Stomach (tissue), 9 donors: ENCODE results near the gene FUCA1. TPM values are rescaled to one million over a fixed set of nuclear protein-coding genes. Genes with fewer than 3 reads are reported as not detected.
"Not testable (repeated sequence)": the region's sequence is repeated elsewhere in the genome, so short reads cannot be mapped to it uniquely, and the experiment has no call there.

ENCODE experiments used
- DNase-seq, 2 donors: peaks; one replicate each; pipeline versions ENCODE4 v3.0.0 to v3.0.0-alpha.2; 2013 to 2019
- H3K27ac ChIP-seq, 5 donors: fragments of 200-600 bp in 4 of 5; sonication (generic) in 4 of 5; one replicate each; pipeline ENCODE4 v1.5.1; 2013 to 2019; ENCODE audit warnings: mild to moderate bottlenecking in 1 of 5, moderate library complexity in 1 of 5
- H3K27me3 ChIP-seq, 3 donors: fragments of 200-600 bp; sonication (generic); one replicate each; pipeline ENCODE4 v1.5.1; 2017 to 2019; ENCODE audit warnings: mixed run types in 1 of 3
- H3K36me3 ChIP-seq, 4 donors: fragments of 200-600 bp; sonication (generic); 1 replicate in 3 of 4; 2 replicates in 1 of 4; pipeline ENCODE4 v1.5.1; 2016 to 2019
- H3K4me1 ChIP-seq, 4 donors: fragments of 200-600 bp; sonication (generic); one replicate each; pipeline ENCODE4 v1.5.1; 2016 to 2019
- H3K4me3 ChIP-seq, 4 donors: fragments of 200-600 bp; sonication (generic) in 3 of 4; one replicate each; pipeline ENCODE4 v1.5.1; 2016 to 2019; ENCODE audit warnings: mild to moderate bottlenecking in 1 of 4
- H3K9me3 ChIP-seq, 4 donors: fragments of 200-600 bp; sonication (generic); one replicate each; pipeline ENCODE4 v1.5.1; 2016 to 2019
- EP300 ChIP-seq: sonication (generic); formaldehyde crosslinking; IDR thresholded peaks from one replicate; pipeline ENCODE4 v1.6.1; 2017; ENCODE audit warnings: antibody characterized with exemption
- POLR2A ChIP-seq, 4 donors: fragments of 450-650 bp; IDR thresholded peaks; one replicate each; pipeline ENCODE4 v1.6.1; 2016; ENCODE audit warnings: antibody characterized with exemption in 4 of 4, control low read depth in 2 of 4, mild to moderate bottlenecking in 1 of 4, moderate library complexity in 1 of 4
- POLR2AphosphoS5 ChIP-seq, 3 donors: sonication (generic); formaldehyde crosslinking; IDR thresholded peaks; one replicate each; pipeline ENCODE4 v1.6.1; 2016; ENCODE audit warnings: antibody characterized with exemption in 3 of 3
- WGBS, 5 donors: extraction: QIAGEN DNeasy Blood & Tissue Kit in 3 of 5; methylation state at CpG; one replicate each; pipeline versions ENCODE4 v1.1.5 to v1.1.7; 2013 to 2018; 5-methylcytosine and 5-hydroxymethylcytosine counted together
- intact Hi-C: fragments of 100-400 bp; cut with DNase I; formaldehyde crosslinking; loops from one replicate; pipeline ENCODE4 v1.15.1; 2023; ENCODE audit warnings: low total_unique reads
- polyA plus RNA-seq, 3 donors: library from polyadenylated mRNA; stranded (reverse); fragments of 200-250 nt; gene quantifications; one replicate each; pipeline ENCODE4 v1.2.3, GENCODE V29; 2013
- total RNA-seq, 5 donors: library from RNA; depleted of rRNA; stranded (reverse); fragments of >200 nt; gene quantifications; one replicate each; pipeline versions ENCODE4 v1.1.0 to v1.2.3, GENCODE V29; 2014 to 2016
- TF ChIP-seq, protein P1 (sequence below), 7 experiments: fragments of 450-650 bp in 4 of 7; fragments of 200-600 bp in 3 of 7; sonication (generic) in 3 of 7; IDR thresholded peaks; one replicate each; pipeline ENCODE4 v1.5.1; 2016 to 2019; ENCODE audit warnings: antibody characterized with exemption in 7 of 7, control low read depth in 2 of 7, mild to moderate bottlenecking in 1 of 7
- donor health status: healthy with polysubstance abuse.
- donor health status: Bipolar disorder and iron deficiency.
- donor health status: healthy.

FUCA1 gene
- total and polyA plus RNA-seq, 8 donors, result 4.1 to 80.0 (median 23.0) TPM

DNA sequence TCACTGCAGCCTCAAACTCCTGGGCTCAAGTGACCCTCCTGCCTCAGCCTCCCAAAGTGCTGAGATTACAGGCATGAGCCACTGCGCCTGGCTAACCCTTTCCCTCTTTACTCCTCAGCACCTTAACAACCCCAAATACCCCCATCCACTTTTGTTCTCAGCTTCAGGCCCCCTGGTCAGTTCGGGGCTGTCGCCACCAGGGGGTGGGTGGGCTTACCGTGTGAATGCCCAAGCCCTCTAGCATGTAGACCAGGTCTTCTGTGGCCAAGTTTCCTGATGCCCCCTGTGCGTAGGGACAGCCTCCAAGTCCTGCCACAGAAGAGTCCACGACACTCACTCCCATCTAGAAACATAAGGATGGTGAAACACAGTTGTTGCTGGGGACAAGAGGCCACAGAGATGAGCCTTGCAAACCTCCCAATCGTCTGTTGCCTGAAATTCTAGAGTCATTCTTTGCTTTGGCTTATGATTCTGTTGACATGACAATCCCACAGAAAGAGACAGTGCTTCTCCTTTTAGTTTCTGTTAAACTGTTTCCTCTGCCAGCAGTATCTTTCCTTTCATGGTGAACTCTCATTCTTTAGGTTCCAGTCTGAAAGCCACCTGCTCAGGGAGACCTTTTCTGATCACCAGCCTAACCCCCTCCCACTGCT is 63.8 kb downstream of the FUCA1 start:
- peaks cover 17 to 24% (median 19%) of the 10 kb centered on the region in 4 donors for H3K4me1 ChIP-seq
- intact Hi-C loops, result no loop called here
- H3K27me3 ChIP-seq, result no peaks in the 10 kb centered on the region
- WGBS, 5 donors, result 73 to 80% (median 78%) methylated on average over 7 of the region's 7 CpGs
- DNase-seq, result no peak
- peaks cover 3 to 57% (median 39%) of the 10 kb centered on the region in 4 donors for H3K36me3 ChIP-seq
- TF ChIP-seq POLR2A (IDR thresholded peaks at IDR 0.05) (no peak), EP300 (no peak), POLR2AphosphoS5 (IDR thresholded peaks at IDR 0.05) (no peak)
- TF ChIP-seq, protein P1, sequence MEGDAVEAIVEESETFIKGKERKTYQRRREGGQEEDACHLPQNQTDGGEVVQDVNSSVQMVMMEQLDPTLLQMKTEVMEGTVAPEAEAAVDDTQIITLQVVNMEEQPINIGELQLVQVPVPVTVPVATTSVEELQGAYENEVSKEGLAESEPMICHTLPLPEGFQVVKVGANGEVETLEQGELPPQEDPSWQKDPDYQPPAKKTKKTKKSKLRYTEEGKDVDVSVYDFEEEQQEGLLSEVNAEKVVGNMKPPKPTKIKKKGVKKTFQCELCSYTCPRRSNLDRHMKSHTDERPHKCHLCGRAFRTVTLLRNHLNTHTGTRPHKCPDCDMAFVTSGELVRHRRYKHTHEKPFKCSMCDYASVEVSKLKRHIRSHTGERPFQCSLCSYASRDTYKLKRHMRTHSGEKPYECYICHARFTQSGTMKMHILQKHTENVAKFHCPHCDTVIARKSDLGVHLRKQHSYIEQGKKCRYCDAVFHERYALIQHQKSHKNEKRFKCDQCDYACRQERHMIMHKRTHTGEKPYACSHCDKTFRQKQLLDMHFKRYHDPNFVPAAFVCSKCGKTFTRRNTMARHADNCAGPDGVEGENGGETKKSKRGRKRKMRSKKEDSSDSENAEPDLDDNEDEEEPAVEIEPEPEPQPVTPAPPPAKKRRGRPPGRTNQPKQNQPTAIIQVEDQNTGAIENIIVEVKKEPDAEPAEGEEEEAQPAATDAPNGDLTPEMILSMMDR (IDR thresholded peaks at IDR 0.05), result no peak
- H3K9me3 ChIP-seq, result no peaks in the 10 kb centered on the region
- no peak overlapping the region for H3K27ac ChIP-seq
- no peak overlapping the region for H3K4me3 ChIP-seq

DNA sequence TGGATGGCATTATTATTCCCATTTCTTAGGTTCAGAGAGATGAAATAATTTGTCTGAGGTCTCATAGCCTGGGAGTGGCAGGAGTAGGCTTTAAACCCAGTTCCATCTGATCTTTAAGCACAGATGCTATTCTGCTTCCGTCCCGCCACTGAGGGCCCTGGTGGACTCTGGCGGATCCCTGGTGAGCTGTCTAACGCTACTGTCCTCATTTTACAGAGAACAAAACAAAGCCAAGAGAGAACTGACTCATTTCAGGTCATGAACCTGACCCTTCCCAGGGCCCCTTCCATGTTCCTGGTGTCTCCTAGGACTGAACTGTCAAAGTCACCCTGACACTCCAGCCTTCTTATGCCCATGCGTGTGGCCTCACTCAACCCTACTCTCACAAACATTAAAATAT is 64.4 kb downstream of the FUCA1 start:
- WGBS, 5 donors, result 88 to 97% (median 94%) methylated on average over 5 of the region's 5 CpGs
- TF ChIP-seq POLR2A (IDR thresholded peaks at IDR 0.05) (no peak), EP300 (no peak), POLR2AphosphoS5 (IDR thresholded peaks at IDR 0.05) (no peak)
- TF ChIP-seq, protein P1 (IDR thresholded peaks at IDR 0.05), result no peak
- DNase-seq, result no peak
- Histone ChIP-seq H3K27ac (no peak overlapping the region), H3K4me3 (no peak overlapping the region), H3K9me3 (no peaks in the 10 kb centered on the region), H3K4me1 (peaks cover 23 to 30% (median 25%) of the 10 kb centered on the region in 4 donors), H3K36me3 (peaks cover 3 to 57% (median 37%) of the 10 kb centered on the region in 4 donors), H3K27me3 (no peaks in the 10 kb centered on the region)
- intact Hi-C loops, result no loop called here

DNA sequence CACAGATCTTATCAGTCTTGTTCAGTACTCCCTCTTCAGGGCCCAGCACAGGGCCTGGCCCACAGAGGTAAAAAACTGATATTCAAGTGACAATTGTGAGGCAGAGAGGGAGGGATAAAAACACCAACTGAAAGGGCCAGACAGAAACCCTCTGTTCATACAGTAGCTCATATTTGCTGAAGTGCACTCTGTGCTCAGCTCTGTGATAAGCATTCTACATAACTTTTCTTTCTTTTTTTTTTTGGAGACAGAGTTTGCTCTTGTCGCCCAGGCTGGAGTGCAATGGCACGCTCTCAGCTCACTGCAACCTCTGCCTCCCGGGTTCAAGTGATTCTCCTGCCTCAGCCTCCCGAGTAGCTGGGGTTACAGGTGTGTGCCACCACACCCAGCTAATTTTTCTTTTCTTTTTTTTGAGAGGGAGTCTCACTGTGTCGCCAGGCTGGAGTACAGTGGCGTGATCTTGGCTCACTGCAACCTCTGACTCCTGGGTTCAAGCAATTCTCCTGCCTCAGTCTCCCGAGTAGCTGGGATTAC is 65.2 kb downstream of the FUCA1 start:
- H3K27ac ChIP-seq, result peak overlapping the region in 1 of 5 donors; percentile 96
- H3K36me3 ChIP-seq, result peaks cover under 1 to 56% (median 36%) of the 10 kb centered on the region in 4 donors
- H3K4me3 ChIP-seq, DNase-seq, intact Hi-C loops, H3K9me3 ChIP-seq, H3K27me3 ChIP-seq: not testable (repeated sequence)
- peaks cover 27 to 38% (median 33%) of the 10 kb centered on the region in 4 donors for H3K4me1 ChIP-seq
- 81 to 96% (median 91%) methylated on average over 7 of the region's 7 CpGs for WGBS, 5 donors

DNA sequence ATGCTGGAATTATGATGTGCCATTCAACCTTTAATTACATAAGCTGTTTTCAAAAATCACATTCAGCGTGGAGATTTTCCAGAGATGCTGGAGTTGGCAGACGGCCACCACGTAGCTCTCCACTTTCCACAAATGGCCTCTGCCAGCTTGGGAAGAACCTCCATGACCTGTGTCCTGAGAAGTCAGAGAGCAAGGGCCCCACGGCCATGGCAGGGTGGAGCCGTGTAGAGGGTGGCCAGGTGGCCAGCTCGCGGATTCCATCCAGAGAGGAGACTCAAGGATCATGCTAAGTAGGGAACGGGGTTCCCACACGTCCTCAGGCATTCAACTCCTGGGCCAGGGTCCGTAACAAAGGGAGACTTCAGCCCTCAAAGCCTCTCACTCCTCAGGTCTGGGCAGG is 66.2 kb downstream of the FUCA1 start:
- H3K9me3 ChIP-seq, result no peaks in the 10 kb centered on the region
- H3K27me3 ChIP-seq, result no peaks in the 10 kb centered on the region
- H3K4me1 ChIP-seq, result peaks cover 37 to 48% (median 42%) of the 10 kb centered on the region in 4 donors
- peak overlapping the region in 2 of 4 donors; percentile 72 to 88 for H3K4me3 ChIP-seq
- DNase-seq, result peak in 1 of 2 donors; percentile 30
- H3K27ac ChIP-seq, result peak overlapping the region; percentile 9 to 98 (median 96)
- 55 to 62% (median 57%) methylated on average over 10 of the region's 10 CpGs for WGBS, 5 donors
- TF ChIP-seq, protein P1 (IDR thresholded peaks at IDR 0.05), result no peak
- no peak for TF ChIP-seq POLR2AphosphoS5 (IDR thresholded peaks at IDR 0.05)
- peaks cover 0 to 55% (median 38%) of the 10 kb centered on the region in 4 donors for H3K36me3 ChIP-seq
- intact Hi-C loops, result no loop called here

DNA sequence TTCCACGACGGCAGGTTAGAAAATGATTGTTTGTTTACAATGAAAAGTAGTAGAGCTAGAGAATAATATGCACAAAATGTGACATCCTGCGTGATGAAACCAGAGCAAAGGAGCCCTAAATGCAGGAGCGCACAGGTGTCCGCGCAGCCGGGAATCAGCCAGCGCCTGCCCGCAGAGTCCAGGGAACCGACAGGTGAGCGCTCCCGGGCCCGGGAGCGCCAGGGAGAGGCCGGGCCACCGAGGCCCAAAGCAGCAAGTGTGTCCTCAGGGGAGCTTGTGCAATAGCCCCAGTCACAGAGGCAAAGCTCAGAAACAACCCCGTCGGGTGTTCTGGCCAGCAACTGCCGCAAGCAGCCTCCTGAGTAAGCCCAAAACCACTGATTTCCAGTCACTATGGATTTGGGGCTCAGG is 66.7 kb downstream of the FUCA1 start:
- Histone ChIP-seq H3K4me3 (peak overlapping the region; percentile 72 to 88 (median 84)), H3K4me1 (peaks cover 40 to 53% (median 47%) of the 10 kb centered on the region in 4 donors), H3K27me3 (no peaks in the 10 kb centered on the region), H3K36me3 (peaks cover 5 to 55% (median 38%) of the 10 kb centered on the region in 4 donors), H3K9me3 (no peaks in the 10 kb centered on the region), H3K27ac (peak overlapping the region; percentile 91 to 98 (median 96))
- peak in 1 of 2 donors; percentile 49 for DNase-seq
- TF ChIP-seq POLR2A (IDR thresholded peaks at IDR 0.05) (no peak), EP300 (no peak), POLR2AphosphoS5 (IDR thresholded peaks at IDR 0.05) (no peak)
- TF ChIP-seq, protein P1 (IDR thresholded peaks at IDR 0.05), result no peak
- 12 to 32% (median 15%) methylated on average over 18 to 19 of the region's 19 CpGs for WGBS, 5 donors
- intact Hi-C loops, result no loop called here
